DOHH2 (cell line): Measurements from ENCODE around the gene CCL22.

Experiments
- H3F3A ChIP-seq: fragments of 200-600 bp; sonication (generic), shearing (Covaris generic); 2 replicates; pipeline ENCODE4 v1.6.0; 2016; ENCODE audit warnings: antibody characterized with exemption, mild to moderate bottlenecking; ENCODE audit not compliant: control insufficient read depth, insufficient read depth
- H3K27ac ChIP-seq: fragments of 200-600 bp; sonication (generic); 2 replicates; pipeline ENCODE4 v1.5.1; 2014; ENCODE audit warnings: low read depth, mild to moderate bottlenecking, low read length, moderate library complexity
- H3K27me3 ChIP-seq: fragments of 200-600 bp; sonication (generic); 2 replicates; pipeline ENCODE4 v1.6.1; 2014; ENCODE audit warnings: mild to moderate bottlenecking, low read length, mixed read lengths; ENCODE audit not compliant: control insufficient read depth
- H3K36me3 ChIP-seq: fragments of 200-600 bp; sonication (generic); 2 replicates; pipeline ENCODE4 v1.6.1; 2014; ENCODE audit warnings: mild to moderate bottlenecking, low read length, moderate library complexity, mixed read lengths; ENCODE audit not compliant: control insufficient read depth
- H3K4me1 ChIP-seq: fragments of 200-600 bp; sonication (generic); 2 replicates; pipeline ENCODE4 v1.6.1; 2014; ENCODE audit warnings: mild to moderate bottlenecking, low read length, mixed read lengths; ENCODE audit not compliant: control insufficient read depth
- H3K4me2 ChIP-seq: fragments of 200-600 bp; sonication (generic); 2 replicates; pipeline ENCODE4 v1.6.0; 2014; ENCODE audit warnings: mild to moderate bottlenecking, low read length, moderate library complexity
- H3K4me3 ChIP-seq: fragments of 200-600 bp; sonication (generic); 2 replicates; pipeline ENCODE4 v1.5.1; 2014; ENCODE audit warnings: mild to moderate bottlenecking, low read length, mixed read lengths
- H3K79me2 ChIP-seq: fragments of 200-600 bp; sonication (generic); 2 replicates; pipeline ENCODE4 v1.6.1; 2014; ENCODE audit warnings: mild to moderate bottlenecking, low read length, mixed read lengths; ENCODE audit not compliant: control insufficient read depth
- H3K9me2 ChIP-seq: fragments of 200-600 bp; sonication (generic); replicated peaks from 2 replicates; pipeline ENCODE4 v1.6.1; 2014; ENCODE audit warnings: mild to moderate bottlenecking, low read length, mixed read lengths; ENCODE audit not compliant: control insufficient read depth
- H3K9me3 ChIP-seq: fragments of 200-600 bp; sonication (generic); 2 replicates; pipeline ENCODE4 v1.6.1; 2014; ENCODE audit warnings: antibody characterized with exemption, low read length, mixed read lengths; ENCODE audit not compliant: control insufficient read depth, insufficient read depth
- H4K20me1 ChIP-seq: fragments of 200-600 bp; sonication (generic); 2 replicates; pipeline ENCODE4 v1.6.0; 2014; ENCODE audit warnings: low read depth, mild to moderate bottlenecking, antibody characterized with exemption, low read length, moderate library complexity; ENCODE audit not compliant: control insufficient read depth, insufficient read depth
- EZH2phosphoT487 ChIP-seq: fragments of 200-600 bp; sonication (generic); IDR thresholded peaks from 2 replicates; pipeline ENCODE4 v1.6.1; 2017; ENCODE audit warnings: borderline replicate concordance, mild to moderate bottlenecking, antibody characterized with exemption, low read length, moderate library complexity, mixed read lengths
- TF ChIP-seq, protein P1 (sequence below): fragments of 200-600 bp; sonication (generic); IDR thresholded peaks from one replicate; pipeline ENCODE4 v1.5.1; 2014; ENCODE audit warnings: antibody characterized with exemption, mild to moderate bottlenecking, low read depth, low read length; ENCODE audit not compliant: poor library complexity, severe bottlenecking

Gene CCL22

DNA sequence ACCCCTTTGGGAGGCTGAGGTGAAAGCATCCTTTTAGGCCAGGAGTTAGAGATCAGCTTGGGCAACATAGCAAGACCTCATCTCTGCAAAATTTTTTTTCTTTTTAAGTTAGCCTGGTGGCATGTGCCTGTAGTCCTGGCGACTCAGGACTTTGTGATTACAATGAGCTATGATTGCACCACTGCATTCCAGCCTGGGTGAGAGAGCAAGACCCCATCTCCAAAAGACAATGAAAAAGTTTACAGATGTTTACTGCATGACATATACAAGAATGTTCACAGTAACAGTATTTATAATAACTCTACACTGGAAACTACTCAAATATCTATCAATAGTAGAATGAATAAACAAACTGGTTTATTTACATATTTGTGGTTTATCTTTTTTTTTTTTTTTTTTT, 33.1 kb upstream of the CCL22 start:
- H3K79me2 ChIP-seq = no peaks in the 10 kb centered on the region
- no peaks in the 10 kb centered on the region for H3K9me2 ChIP-seq
- no peaks in the 10 kb centered on the region for H3K36me3 ChIP-seq
- H3K27me3 ChIP-seq = peaks cover 11% of the 10 kb centered on the region
- H3K9me3 ChIP-seq = no peaks in the 10 kb centered on the region
- H3F3A ChIP-seq = no peaks in the 10 kb centered on the region
- no peak overlapping the region for H3K4me3 ChIP-seq
- H3K4me1 ChIP-seq = no peaks in the 10 kb centered on the region
- no peaks in the 10 kb centered on the region for H4K20me1 ChIP-seq
- no peak overlapping the region for H3K27ac ChIP-seq
- no peak for TF ChIP-seq EZH2phosphoT487
- TF ChIP-seq, protein P1, sequence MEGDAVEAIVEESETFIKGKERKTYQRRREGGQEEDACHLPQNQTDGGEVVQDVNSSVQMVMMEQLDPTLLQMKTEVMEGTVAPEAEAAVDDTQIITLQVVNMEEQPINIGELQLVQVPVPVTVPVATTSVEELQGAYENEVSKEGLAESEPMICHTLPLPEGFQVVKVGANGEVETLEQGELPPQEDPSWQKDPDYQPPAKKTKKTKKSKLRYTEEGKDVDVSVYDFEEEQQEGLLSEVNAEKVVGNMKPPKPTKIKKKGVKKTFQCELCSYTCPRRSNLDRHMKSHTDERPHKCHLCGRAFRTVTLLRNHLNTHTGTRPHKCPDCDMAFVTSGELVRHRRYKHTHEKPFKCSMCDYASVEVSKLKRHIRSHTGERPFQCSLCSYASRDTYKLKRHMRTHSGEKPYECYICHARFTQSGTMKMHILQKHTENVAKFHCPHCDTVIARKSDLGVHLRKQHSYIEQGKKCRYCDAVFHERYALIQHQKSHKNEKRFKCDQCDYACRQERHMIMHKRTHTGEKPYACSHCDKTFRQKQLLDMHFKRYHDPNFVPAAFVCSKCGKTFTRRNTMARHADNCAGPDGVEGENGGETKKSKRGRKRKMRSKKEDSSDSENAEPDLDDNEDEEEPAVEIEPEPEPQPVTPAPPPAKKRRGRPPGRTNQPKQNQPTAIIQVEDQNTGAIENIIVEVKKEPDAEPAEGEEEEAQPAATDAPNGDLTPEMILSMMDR = no peak
- no peak overlapping the region for H3K4me2 ChIP-seq

- H3K27ac ChIP-seq = no peak overlapping the region
- no peaks in the 10 kb centered on the region for H3K4me1 ChIP-seq
- H4K20me1 ChIP-seq = no peaks in the 10 kb centered on the region
- H3K9me3 ChIP-seq = no peaks in the 10 kb centered on the region
- no peak overlapping the region for H3K4me2 ChIP-seq
- H3K9me2 ChIP-seq = no peaks in the 10 kb centered on the region
- H3K36me3 ChIP-seq = no peaks in the 10 kb centered on the region
- no peaks in the 10 kb centered on the region for H3K79me2 ChIP-seq
- H3K27me3 ChIP-seq = peaks cover 16% of the 10 kb centered on the region
- no peak overlapping the region for H3K4me3 ChIP-seq
- TF ChIP-seq EZH2phosphoT487 = no peak
- TF ChIP-seq, protein P1 = no peak
- no peaks in the 10 kb centered on the region for H3F3A ChIP-seq
Observed at GRCh38 chr16:57329718-57330327, 28.8 kb upstream of the CCL22 start.

- Histone ChIP-seq H3K4me2 (no peak overlapping the region), H3K9me2 (no peaks in the 10 kb centered on the region), H3K36me3 (no peaks in the 10 kb centered on the region), H4K20me1 (no peaks in the 10 kb centered on the region), H3K79me2 (no peaks in the 10 kb centered on the region), H3K9me3 (no peaks in the 10 kb centered on the region), H3K4me1 (no peaks in the 10 kb centered on the region), H3K27ac (no peak overlapping the region), H3K4me3 (no peak overlapping the region), H3F3A (no peaks in the 10 kb centered on the region), H3K27me3 (peaks cover 13% of the 10 kb centered on the region; the same call in 1 of the 2 replicates)
- TF ChIP-seq, protein P1 = no peak
- TF ChIP-seq EZH2phosphoT487 = no peak
Observed at GRCh38 chr16:57331355-57331754, 27.2 kb upstream of the CCL22 start.
